NT2/D1 (cell line): ENCODE measurements around the gene UQCRHL.

ENCODE experiments used
- SUZ12 ChIP-seq: IDR thresholded peaks from 2 replicates; pipeline ENCODE4 v1.6.1; 2011; ENCODE audit not compliant: insufficient read length, insufficient read depth; ENCODE audit errors: extremely low read depth
- ZNF274 ChIP-seq: IDR thresholded peaks from 2 replicates; pipeline ENCODE4 v1.6.1; 2011; ENCODE audit warnings: mild to moderate bottlenecking, low read depth, low read length

GRCh38 chr1:15785683-15786082 is 21.8 kb downstream of the UQCRHL start:
- TF ChIP-seq ZNF274 = no peak
- TF ChIP-seq SUZ12 = no peak
